ENCODE results near the gene LRRC1.

Gene LRRC1

DNA sequence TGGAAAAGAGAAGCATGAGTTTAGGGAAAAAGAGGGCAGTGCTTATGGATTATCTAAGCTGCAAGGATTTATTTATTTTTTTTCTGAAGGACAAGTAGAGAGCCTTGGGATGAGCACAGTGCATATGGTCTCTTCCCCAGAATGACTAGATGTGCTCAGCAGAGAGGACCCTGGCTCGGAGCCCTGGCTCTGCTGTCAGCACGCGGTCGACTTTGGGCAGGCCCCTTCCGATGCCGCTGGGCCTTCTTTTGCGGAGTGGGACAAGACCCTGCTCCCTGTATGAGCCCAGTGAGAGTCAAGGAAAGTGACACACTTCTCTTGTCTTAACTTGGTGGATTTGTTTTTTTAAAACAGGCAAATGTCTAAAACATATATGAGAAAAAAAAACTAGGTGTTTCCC lies 51.4 kb downstream of the LRRC1 start:
- DNase-seq (ENCODE audit: low read depth in 2 of 2), result no peak

DNA sequence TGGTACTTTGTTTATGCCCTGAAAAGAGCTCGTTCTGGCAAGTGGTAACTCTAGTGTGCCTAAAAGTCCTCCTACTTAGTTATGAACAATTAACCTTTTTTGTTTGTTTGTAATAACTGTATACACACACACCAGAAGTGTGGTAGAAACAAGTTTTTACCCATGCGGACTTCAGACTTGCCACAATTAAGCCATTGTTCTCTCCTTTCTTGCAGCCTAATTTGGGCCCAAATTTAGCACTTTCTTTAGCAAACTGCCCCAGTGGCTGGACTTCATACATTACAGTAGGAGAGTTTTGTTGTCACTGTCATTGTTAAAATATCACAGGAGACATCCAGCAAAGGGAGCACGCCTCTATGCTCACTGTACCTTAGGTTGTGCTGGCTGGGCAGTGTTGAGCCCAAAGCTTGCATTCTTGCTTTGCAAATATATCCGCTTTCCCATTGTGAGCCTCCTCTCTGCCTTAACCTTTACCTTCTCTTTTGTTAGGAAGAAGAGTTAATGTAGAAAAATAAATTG lies 53.0 kb downstream of the LRRC1 start:
- no peak for DNase-seq (ENCODE audit: low read depth in 2 of 2)

DNA sequence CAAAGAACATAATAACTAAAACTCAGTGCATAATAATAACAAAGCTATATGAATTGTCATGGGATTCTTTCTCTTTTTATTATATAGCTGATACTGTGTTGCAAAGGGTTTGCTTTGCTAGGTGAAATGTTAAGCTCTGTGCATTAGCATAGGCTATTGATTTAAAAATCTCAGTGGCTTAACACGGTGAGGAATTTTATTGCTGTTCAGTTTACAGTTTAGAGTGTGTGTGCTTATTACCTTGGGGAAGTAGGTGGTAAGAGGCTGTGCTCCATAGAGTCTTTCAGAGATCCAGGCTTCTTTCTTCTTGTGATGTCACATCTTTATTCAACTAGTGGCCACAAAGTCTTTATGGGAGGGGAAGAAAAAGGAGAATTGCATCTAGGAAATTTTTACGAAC lies 55.7 kb downstream of the LRRC1 start:
- no peak for DNase-seq (ENCODE audit: low read depth in 2 of 2)

DNA sequence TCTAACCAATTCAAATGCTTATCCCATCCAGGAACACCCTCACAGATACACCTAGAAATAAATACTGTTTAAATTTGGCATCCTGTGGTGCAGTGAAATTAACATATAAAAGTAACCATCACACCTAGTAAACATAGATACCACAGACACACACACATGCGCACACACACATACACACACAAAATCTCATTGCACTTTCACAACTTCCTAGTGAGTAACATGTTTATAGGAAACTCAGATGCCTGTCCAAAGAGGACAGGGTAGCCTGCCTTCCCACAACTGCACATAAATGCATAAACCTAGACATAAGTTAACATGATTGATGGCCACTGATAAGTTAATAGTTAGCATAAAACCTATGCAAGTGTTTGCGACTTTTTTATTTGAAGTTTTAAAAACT lies 56.8 kb downstream of the LRRC1 start:
- DNase-seq (ENCODE audit: low read depth in 2 of 2), result no peak

DNA sequence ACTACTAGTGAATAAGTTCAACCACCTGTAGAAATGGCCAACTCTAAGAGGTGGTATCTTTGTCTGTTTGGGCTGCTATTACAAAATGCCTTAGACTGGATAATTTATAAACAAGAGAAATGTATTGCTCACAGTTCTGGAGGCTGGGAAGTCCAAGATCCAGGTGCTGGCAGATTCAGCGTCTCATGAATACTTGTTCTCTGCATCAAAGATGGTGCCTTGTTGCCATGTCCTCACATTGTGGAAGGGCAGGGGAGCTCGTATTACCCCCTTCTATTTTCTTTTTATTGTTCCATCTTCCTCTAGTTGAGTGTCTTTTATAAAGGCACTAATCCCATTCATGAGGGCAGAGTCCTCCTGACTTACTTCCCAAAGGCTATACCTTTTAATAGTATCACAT lies 58.0 kb downstream of the LRRC1 start:
- no peak for DNase-seq (ENCODE audit: low read depth in 2 of 2)

DNA sequence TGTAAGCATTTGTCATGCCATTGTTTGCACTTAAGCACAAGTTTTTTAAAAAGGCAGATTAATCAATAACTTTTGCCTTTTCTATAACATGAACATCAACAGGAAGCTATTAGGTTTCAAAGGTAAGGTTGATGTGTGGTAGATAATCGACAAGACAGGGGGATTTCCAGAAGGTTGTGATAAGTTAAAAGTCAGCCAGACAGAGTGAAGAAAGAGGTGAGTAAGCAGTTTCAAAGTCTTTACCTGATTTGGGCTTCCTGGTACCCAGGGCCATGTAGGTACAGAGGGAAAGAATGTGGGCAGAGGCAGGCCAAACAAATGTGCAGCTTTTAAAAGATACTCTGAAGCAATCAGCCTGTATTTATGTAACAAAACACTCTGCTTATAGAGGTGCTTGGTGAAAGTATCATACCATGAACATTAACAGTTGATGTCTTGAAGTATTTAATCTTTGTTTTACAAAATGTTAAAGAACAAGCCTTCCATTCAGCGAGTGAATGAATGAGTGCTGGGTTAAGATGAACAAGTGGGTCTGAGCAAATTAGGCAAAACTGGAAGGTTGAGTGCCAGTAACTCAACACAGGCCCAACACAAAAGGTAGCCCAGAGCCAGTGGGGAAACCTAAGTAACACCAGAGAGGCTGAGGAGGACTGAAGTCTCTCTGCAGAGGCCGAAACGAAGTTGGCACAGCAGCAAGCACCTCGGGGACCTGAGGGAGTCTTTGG lies 60.2 kb downstream of the LRRC1 start:
- no peak for DNase-seq (ENCODE audit: low read depth in 2 of 2)

DNA sequence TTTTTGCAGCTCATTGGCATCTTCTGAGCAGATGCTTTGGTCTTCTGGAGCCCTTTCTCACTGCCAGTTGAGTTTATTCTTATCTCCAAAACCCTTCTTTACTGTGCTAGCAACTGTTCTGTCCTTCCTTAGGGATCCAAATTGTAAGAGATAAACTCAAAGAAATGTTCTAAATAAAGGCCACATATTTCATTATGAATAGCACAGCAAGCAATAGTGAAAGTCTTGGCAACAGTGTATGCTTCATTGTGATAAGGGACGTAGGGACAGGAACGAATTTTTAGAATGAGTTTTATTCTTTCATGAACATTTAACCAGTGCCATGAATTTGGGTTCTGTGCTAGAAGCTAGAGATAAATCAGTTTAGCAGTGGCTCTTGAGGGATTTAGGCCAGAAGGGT lies 61.1 kb downstream of the LRRC1 start:
- DNase-seq (ENCODE audit: low read depth in 2 of 2), result no peak

DNA sequence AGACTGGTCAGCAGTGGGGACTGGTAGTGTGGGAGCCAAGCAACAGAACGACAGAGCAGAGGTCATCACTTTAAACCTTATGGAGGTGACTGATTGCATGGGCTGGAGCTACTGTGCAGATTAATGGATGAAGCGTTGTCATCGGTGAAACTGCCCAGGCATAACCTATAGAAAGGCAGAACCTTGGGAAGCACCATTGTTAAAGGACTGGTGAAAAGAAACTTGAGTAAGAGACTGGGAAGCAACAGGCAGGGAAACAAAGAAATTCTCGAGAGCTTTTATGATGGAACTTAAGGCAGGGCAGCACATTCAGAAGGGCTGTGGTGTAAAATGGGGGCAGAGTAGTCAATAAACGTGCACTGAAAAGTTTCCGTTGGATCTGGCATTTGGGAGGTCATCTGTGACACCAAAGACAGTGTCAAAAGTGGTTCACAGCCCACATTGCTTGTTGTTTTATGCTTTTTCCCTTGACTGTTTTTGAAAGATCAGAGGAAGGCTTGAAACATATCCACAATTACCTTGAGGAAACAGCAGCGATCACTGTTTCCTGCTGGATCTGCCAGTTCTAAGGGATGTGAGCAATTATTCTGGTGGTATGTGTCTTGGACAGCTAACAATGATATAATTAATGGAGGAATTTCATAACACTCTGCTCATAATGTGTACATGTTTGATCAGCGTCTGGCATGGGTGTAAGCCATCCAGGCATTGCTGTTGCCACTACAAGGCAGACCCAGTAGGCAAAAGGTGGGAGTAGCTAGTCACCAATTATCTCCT lies 62.7 kb downstream of the LRRC1 start:
- no peak for DNase-seq (ENCODE audit: low read depth in 2 of 2)

DNA sequence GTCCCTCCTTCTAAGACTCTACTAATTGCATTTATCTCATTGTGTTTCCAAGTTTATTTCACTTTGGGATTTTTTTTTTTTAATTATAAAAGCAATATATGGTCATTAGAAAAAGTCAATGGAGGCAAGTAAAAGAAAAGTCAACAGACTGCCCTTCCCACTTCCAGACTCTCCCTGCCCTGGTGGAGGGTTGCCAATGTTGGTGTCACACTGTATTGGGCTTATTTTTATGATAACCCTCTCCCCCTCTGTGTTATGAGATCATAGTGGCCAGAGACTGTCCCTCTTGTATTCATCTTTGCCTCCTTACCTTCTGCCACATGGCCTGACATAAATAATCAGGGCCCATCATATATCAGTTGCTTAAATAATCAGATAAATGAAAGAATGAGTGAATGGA lies 63.4 kb downstream of the LRRC1 start:
- DNase-seq (ENCODE audit: low read depth in 2 of 2), result no peak

DNA sequence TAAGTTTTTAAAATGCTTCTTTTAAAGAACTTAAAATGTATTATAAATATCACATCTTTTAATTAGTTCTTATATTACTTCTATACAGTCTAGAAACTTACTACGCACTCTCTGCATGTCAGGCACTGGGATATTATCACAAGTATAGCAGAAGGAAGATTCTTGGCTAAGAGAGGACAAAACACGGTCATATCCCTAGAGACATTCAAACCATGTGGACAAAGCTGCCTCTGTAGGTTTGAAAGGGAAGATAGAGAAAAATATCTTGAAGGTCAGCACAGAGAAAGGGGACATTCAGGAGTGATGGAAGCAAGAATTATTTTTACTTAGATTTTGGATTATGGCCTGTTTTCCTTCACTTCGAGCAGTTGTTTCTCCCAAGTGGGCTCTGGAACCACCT lies 64.1 kb downstream of the LRRC1 start:
- no peak for DNase-seq (ENCODE audit: low read depth in 2 of 2)

DNA sequence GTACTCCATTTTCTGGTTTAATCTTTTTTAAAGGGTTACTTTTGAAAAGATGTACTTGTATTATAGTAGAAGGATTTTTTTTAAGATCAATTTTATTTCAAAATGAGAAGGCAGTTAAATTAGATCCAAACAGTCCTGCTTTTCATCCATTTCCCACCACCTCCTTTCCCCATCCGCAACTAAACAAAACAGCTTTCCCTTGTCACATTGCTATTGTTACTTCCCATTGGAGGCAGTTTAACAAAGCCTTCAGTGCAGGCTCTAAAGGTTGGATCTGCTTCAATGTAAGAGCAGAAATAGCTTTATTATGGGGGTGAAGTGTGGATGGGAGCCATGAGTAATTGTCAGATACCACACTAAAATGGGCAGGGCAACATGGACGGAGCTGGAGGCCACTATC lies 65.7 kb downstream of the LRRC1 start:
- DNase-seq (ENCODE audit: low read depth in 2 of 2), result no peak

DNA sequence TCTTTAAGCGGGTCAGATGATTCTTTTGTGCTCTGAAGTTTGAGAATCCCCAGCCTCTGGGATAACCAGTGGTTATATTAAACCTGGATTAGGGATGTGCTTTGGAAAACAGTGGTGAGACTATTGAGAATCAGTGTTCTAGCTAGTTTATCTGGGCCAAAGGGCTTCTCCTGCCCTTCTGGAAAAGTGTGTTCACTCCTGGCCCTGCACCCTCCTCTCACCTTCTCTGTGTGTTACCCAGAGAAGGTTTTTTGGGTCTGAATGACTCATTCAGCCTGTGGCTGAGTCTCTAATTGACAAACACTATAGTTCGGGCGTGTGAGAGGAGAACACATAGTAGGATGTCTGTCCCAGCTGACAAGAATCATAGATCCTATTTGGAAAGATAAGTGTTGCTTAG lies 66.7 kb downstream of the LRRC1 start:
- DNase-seq (ENCODE audit: low read depth in 2 of 2), result no peak

DNA sequence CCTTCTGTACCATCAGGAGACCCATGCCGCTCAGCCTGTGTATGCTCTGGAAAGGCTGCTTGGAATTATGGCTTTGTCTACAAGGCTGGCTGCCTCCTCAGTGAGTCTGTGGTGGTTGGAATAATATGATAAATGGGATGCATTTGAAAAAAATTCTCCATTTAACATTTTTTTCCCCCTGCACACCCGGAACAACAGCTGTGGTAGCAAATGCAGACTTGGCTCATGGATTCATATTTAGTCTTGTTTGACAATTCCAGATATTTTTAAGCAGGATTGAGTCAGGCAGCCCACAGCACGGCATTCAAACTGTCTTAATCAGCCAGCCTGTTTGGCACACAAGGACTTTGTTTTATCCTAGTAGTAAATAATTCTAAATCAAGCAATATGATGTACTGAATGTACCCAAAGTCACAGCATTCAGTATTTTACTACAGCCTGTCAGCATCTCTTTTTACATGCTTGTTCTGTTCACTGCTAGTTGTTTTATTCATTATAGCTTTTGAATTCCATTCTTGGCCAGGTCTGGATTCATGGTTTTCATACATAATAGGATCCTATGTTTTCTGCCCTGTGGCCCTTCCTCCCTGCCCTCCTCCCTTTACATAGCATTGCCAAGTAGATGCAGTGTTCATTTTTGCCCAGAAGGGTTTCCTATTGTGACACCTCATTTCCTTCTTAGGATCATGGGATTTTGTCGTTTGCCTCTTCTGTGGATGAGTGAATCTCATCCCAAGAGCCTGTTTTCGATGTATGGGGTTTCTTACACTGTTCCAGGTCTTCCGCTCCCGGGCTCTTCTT lies 68.1 kb downstream of the LRRC1 start:
- DNase-seq (ENCODE audit: low read depth in 2 of 2), result no peak

DNA sequence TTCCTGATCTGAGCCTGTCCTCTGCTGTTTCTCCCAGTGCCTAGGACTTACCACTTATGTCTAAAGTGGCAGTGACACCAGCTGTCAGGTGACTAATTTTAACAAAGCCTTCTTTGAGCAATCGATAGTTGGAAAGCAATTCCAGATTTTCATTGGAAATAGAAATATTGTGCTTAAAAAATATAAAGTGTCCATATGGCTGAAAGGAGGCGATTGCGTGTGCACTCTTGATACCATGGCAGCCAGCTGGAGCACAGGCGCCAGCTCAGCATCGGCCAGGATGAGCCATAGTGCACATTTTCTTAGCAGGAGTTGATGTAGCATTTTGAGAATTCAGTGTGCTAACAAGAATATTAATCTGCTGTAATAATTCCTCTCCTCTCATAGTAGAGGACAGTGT lies 70.0 kb downstream of the LRRC1 start:
- DNase-seq (ENCODE audit: low read depth in 2 of 2), result no peak

DNA sequence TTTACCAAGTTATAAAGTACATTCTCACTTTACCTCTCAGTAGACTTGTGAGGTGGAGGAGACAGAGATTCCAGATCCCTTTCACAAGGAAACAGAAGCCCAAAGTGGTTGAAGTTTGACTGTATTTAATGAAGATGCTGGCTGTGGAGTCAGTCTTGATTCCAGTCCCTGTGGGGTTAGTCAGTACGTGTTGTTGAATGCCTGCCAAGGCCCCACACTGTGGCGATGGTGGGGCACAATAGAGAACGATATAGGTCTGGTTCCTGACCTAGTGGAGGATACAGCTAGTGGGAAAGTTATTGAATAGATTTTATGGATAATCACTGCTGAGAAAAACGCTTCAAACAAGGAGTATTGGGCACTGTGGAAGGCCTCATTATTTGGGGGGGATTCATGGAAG lies 71.4 kb downstream of the LRRC1 start:
- no peak for DNase-seq (ENCODE audit: low read depth in 2 of 2)

DNA sequence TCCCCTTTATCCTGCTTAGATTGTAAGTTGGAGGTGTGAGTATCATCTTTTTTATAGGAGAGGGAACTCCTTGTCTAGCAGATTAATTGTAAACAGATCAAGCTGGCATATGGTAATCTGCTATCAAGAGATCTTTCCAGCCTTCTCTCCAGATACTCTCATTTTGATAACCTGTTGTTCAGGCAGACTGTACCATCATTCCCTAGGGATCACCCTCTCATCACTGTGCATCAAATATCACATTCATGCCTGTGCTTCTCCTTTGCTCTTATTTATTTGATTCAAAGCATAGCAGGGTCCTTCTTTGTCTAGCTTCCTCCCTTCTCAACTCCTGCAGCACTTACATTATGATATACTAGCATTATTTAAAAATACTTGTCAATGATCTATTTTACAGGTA lies 73.8 kb downstream of the LRRC1 start:
- DNase-seq (ENCODE audit: low read depth in 2 of 2), result no peak

DNA sequence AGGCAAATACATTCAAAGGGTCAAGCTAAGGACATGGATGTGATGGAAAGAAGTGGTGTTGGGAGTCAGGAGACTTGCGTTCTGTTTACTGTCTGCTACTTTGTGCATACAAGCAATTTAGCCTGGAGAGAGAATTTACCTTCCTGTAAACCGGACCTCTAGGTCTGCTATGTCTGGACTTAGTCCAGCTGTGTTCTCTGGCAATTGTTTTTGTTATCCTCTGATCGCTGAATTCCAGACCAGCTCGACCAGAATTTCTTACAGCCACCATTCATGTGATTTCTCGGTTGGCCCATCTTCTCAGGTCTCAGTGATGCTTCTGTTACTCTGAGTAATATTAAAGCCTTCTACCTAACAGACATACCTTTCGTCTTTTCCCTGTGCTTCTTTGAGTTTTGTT lies 75.2 kb downstream of the LRRC1 start:
- DNase-seq (ENCODE audit: low read depth in 2 of 2), result no peak

DNA sequence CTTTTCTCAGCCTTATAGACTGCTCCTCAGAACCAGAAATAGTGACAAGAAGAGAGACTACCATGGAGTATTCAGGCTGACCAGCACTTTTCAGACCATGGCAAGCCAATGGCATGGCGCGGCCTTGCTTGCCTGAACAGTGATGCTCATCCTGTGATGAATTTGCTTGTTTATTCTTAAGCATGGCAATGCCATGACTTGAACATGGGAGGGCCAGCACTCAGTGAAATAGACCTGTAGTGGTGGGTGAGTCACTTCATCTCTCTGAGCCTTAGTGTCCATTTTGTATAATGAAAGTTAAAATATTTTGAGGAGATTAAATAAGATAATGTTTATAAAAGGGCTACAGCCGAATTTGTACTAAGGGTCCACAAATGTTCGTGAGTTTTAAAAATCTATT lies 79.1 kb downstream of the LRRC1 start:
- no peak for DNase-seq (ENCODE audit: low read depth in 2 of 2)

DNA sequence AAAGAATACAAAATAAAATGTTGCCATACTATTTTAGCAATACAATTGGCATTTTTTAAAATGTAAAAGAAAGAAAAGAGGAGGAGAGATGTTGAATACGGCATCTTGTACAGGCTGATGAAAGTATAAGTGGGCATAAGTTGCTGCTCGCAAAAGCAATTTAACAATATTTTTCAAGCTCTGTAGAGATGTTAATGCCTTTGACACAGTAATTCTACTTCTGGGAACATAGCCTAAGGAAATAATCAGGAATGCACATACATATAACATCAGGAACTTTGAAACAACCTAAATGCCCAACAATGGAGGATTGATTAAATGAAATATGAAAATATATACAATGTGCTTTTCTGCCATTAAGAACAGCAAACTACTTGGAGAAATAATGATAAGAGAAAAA lies 80.2 kb downstream of the LRRC1 start:
- DNase-seq (ENCODE audit: low read depth in 2 of 2), result no peak

DNA sequence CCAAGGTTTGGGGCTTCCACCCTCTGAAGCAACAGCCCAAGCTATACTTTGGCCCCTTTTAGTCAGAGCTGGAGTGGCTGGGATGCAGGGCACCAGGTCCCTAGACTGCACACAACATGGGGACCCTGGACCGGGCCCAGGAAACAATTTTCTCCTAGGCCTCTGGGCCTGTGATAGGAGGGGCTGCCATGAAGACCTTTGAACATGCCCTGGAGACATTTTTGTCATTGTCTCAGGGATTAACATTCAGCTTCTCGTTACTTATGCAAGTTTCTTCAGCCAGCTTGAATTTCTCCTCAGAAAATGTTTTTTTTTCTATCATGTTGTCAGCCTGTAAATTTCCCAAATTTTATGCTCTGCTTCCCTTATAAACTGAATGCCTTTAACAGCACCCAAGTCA lies 82.3 kb downstream of the LRRC1 start:
- no peak for DNase-seq (ENCODE audit: low read depth in 2 of 2)

DNA sequence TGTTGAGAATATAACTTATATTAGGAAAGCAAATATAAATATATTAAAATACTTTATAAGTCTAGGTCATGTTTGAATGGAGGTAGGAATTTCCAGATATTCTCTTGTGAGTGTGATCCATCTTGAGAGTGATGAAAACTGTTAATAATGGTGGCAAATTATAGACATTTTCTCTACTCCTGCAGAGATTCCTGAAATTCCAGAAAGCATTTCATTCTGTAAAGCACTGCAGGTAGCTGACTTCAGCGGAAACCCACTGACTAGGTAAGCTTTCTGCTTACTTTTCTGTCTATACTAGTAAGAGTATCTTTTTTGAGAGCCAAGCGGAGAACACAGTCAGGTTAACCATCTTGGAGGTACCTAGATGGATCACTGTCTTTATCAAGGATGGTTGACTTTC lies 84.0 kb downstream of the LRRC1 start:
- no peak for DNase-seq (ENCODE audit: low read depth in 2 of 2)

DNA sequence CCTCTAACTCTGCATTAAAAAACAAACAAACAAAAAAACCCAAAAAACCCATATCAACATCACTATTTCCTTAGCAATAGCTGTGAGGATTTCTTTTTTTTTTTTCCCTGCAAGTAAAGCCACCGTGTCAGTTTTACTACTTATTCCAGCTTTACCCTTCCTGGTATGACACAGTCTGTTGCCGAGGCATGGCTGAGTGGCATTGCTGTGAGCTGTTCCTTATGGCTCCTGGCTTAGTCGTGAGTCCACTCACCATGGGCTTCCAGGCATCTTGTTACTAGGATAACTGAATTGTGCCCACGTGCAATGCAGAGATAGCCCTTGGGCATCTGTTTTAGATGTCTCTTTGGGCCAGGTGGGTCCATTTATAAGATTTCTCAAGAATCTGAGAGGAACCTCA lies 84.8 kb downstream of the LRRC1 start:
- no peak for DNase-seq (ENCODE audit: low read depth in 2 of 2)

DNA sequence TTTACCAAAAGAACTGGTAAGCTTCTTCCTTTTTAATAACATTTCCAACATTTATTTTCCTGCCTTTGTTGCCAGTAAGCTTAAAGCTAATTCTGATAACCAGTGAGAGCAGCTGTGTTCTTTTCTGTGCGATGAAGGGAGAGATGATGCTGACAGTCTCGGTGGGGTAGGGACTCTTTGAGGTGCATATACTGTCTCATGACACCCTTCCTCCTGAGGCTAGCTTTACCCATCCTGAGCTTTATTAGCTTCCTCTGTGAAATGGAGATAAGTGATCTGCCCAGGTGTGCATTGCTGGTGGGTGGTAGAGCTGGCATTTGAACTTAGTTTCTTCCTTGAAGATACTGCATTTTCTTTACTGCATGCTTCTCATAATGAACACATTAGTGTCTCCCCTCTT lies 92.5 kb downstream of the LRRC1 start:
- DNase-seq (ENCODE audit: low read depth in 2 of 2), result no peak

Data from stimulated activated CD4-positive, alpha-beta T cell treated with anti-CD3 and anti-CD28 coated beads, Interleukin-4, amount 100 ng/mL, for 48 hours (primary cell).